DOHH2 (cell line): ENCODE measurements around the gene SLCO2A1.

Experiments used
- H3F3A ChIP-seq: fragments of 200-600 bp; sonication (generic), shearing (Covaris generic); 2 replicates; pipeline ENCODE4 v1.6.0; 2016; ENCODE audit warnings: antibody characterized with exemption, mild to moderate bottlenecking; ENCODE audit not compliant: control insufficient read depth, insufficient read depth
- H3K27ac ChIP-seq: fragments of 200-600 bp; sonication (generic); 2 replicates; pipeline ENCODE4 v1.5.1; 2014; ENCODE audit warnings: low read depth, mild to moderate bottlenecking, low read length, moderate library complexity
- H3K27me3 ChIP-seq: fragments of 200-600 bp; sonication (generic); 2 replicates; pipeline ENCODE4 v1.6.1; 2014; ENCODE audit warnings: mild to moderate bottlenecking, low read length, mixed read lengths; ENCODE audit not compliant: control insufficient read depth
- H3K36me3 ChIP-seq: fragments of 200-600 bp; sonication (generic); 2 replicates; pipeline ENCODE4 v1.6.1; 2014; ENCODE audit warnings: mild to moderate bottlenecking, low read length, moderate library complexity, mixed read lengths; ENCODE audit not compliant: control insufficient read depth
- H3K4me1 ChIP-seq: fragments of 200-600 bp; sonication (generic); 2 replicates; pipeline ENCODE4 v1.6.1; 2014; ENCODE audit warnings: mild to moderate bottlenecking, low read length, mixed read lengths; ENCODE audit not compliant: control insufficient read depth
- H3K4me2 ChIP-seq: fragments of 200-600 bp; sonication (generic); 2 replicates; pipeline ENCODE4 v1.6.0; 2014; ENCODE audit warnings: mild to moderate bottlenecking, low read length, moderate library complexity
- H3K4me3 ChIP-seq: fragments of 200-600 bp; sonication (generic); 2 replicates; pipeline ENCODE4 v1.5.1; 2014; ENCODE audit warnings: mild to moderate bottlenecking, low read length, mixed read lengths
- H3K79me2 ChIP-seq: fragments of 200-600 bp; sonication (generic); 2 replicates; pipeline ENCODE4 v1.6.1; 2014; ENCODE audit warnings: mild to moderate bottlenecking, low read length, mixed read lengths; ENCODE audit not compliant: control insufficient read depth
- H3K9me2 ChIP-seq: fragments of 200-600 bp; sonication (generic); replicated peaks from 2 replicates; pipeline ENCODE4 v1.6.1; 2014; ENCODE audit warnings: mild to moderate bottlenecking, low read length, mixed read lengths; ENCODE audit not compliant: control insufficient read depth
- H3K9me3 ChIP-seq: fragments of 200-600 bp; sonication (generic); 2 replicates; pipeline ENCODE4 v1.6.1; 2014; ENCODE audit warnings: antibody characterized with exemption, low read length, mixed read lengths; ENCODE audit not compliant: control insufficient read depth, insufficient read depth
- H4K20me1 ChIP-seq: fragments of 200-600 bp; sonication (generic); 2 replicates; pipeline ENCODE4 v1.6.0; 2014; ENCODE audit warnings: low read depth, mild to moderate bottlenecking, antibody characterized with exemption, low read length, moderate library complexity; ENCODE audit not compliant: control insufficient read depth, insufficient read depth
- EZH2phosphoT487 ChIP-seq: fragments of 200-600 bp; sonication (generic); IDR thresholded peaks from 2 replicates; pipeline ENCODE4 v1.6.1; 2017; ENCODE audit warnings: borderline replicate concordance, mild to moderate bottlenecking, antibody characterized with exemption, low read length, moderate library complexity, mixed read lengths
- TF ChIP-seq, protein P1 (sequence below): fragments of 200-600 bp; sonication (generic); IDR thresholded peaks from one replicate; pipeline ENCODE4 v1.5.1; 2014; ENCODE audit warnings: antibody characterized with exemption, mild to moderate bottlenecking, low read depth, low read length; ENCODE audit not compliant: poor library complexity, severe bottlenecking

SLCO2A1 gene

DNA sequence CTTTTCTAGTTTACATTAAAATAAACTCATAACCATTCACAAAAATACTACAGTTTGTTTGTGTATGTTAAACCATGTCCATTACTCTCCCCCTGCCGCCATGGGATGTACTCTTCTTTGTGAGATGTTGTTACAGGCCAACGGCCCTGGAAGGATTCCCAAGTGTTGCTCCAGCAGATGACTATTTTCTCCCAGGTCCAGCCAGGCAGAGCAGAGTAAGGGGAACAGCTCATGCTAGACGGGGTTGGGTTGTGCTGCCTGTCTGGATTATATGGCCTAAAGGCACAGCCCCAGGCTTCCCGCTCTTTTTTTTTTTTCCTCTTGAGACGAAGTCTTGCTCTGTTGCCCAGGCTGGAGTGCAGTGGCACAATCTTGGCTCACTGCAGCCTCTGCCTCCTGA lies 24.5 kb upstream of the SLCO2A1 start:
- Histone ChIP-seq H3K79me2 (no peaks in the 10 kb centered on the region), H3K9me3 (no peaks in the 10 kb centered on the region), H3K9me2 (no peaks in the 10 kb centered on the region), H3K4me2 (no peak overlapping the region), H3K4me1 (no peaks in the 10 kb centered on the region), H3F3A (no peaks in the 10 kb centered on the region), H4K20me1 (no peaks in the 10 kb centered on the region), H3K4me3 (no peak overlapping the region), H3K27me3 (no peaks in the 10 kb centered on the region), H3K36me3 (no peaks in the 10 kb centered on the region), H3K27ac (no peak overlapping the region)
- TF ChIP-seq EZH2phosphoT487: no peak
- TF ChIP-seq, protein P1, sequence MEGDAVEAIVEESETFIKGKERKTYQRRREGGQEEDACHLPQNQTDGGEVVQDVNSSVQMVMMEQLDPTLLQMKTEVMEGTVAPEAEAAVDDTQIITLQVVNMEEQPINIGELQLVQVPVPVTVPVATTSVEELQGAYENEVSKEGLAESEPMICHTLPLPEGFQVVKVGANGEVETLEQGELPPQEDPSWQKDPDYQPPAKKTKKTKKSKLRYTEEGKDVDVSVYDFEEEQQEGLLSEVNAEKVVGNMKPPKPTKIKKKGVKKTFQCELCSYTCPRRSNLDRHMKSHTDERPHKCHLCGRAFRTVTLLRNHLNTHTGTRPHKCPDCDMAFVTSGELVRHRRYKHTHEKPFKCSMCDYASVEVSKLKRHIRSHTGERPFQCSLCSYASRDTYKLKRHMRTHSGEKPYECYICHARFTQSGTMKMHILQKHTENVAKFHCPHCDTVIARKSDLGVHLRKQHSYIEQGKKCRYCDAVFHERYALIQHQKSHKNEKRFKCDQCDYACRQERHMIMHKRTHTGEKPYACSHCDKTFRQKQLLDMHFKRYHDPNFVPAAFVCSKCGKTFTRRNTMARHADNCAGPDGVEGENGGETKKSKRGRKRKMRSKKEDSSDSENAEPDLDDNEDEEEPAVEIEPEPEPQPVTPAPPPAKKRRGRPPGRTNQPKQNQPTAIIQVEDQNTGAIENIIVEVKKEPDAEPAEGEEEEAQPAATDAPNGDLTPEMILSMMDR: no peak

DNA sequence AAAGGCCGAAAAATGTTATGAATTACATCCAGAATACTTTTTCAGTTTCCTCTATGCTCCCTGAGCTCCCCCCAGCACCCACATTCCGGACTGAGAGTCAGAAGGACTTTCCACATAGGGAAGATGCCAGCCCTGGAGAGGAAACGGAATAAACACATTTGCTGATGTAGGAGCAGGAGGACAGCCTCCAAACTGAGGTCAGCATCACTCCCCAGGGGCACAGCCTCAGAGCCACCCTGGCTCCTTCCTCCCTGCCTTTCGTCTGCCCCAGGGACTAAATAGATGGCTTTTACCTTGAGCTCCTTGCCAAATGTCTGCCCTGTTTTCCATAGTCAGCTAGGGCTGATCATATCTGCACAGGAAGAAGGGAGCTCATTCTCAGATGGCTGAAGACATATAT lies 22.6 kb upstream of the SLCO2A1 start:
- Histone ChIP-seq H4K20me1 (no peaks in the 10 kb centered on the region), H3K4me3 (no peak overlapping the region), H3K9me3 (no peaks in the 10 kb centered on the region), H3K27me3 (no peaks in the 10 kb centered on the region), H3K4me2 (no peak overlapping the region), H3K79me2 (no peaks in the 10 kb centered on the region), H3K9me2 (no peaks in the 10 kb centered on the region), H3K36me3 (no peaks in the 10 kb centered on the region), H3K27ac (no peak overlapping the region), H3F3A (no peaks in the 10 kb centered on the region), H3K4me1 (no peaks in the 10 kb centered on the region)
- TF ChIP-seq, protein P1: no peak
- no peak for TF ChIP-seq EZH2phosphoT487

DNA sequence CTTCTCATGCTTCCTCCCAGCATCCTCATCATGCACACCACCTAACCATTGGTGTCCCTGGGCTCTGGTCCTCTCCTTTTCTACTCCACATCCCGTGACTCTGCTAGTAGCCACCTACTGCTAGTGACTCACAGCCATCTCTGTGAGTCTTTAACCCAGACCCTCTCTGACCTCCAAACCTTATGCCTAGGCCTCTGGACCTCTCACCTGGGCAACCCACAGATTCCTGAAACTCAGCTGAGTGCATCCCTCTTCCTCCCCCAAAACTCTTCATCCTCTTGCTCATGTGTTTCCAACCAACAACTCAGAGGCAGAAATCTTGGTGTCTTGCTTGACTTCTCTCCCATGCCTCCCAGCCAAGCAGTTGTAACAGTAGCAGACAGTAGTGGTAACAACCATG lies 20.0 kb upstream of the SLCO2A1 start:
- no peaks in the 10 kb centered on the region for H3K27me3 ChIP-seq
- no peaks in the 10 kb centered on the region for H3K4me1 ChIP-seq
- TF ChIP-seq, protein P1: no peak
- TF ChIP-seq EZH2phosphoT487: no peak
- H3F3A ChIP-seq: no peaks in the 10 kb centered on the region
- H3K9me2 ChIP-seq: no peaks in the 10 kb centered on the region
- H3K4me3 ChIP-seq: no peak overlapping the region
- H3K27ac ChIP-seq: no peak overlapping the region
- H3K79me2 ChIP-seq: no peaks in the 10 kb centered on the region
- H3K36me3 ChIP-seq: no peaks in the 10 kb centered on the region
- peaks cover 10% of the 10 kb centered on the region for H3K9me3 ChIP-seq
- H3K4me2 ChIP-seq: no peak overlapping the region
- H4K20me1 ChIP-seq: no peaks in the 10 kb centered on the region
